NCI-H2107 (cell line): ENCODE results near the gene NLRP3.
"Not testable (repeated sequence)": the region's sequence is repeated elsewhere in the genome, so short reads cannot be mapped to it uniquely, and the experiment has no call there.

Experiments used
- DNase-seq: peaks from one replicate; lab custom pipeline; 2025; lab: John Stamatoyannopoulos, UW

The NLRP3 gene

DNA sequence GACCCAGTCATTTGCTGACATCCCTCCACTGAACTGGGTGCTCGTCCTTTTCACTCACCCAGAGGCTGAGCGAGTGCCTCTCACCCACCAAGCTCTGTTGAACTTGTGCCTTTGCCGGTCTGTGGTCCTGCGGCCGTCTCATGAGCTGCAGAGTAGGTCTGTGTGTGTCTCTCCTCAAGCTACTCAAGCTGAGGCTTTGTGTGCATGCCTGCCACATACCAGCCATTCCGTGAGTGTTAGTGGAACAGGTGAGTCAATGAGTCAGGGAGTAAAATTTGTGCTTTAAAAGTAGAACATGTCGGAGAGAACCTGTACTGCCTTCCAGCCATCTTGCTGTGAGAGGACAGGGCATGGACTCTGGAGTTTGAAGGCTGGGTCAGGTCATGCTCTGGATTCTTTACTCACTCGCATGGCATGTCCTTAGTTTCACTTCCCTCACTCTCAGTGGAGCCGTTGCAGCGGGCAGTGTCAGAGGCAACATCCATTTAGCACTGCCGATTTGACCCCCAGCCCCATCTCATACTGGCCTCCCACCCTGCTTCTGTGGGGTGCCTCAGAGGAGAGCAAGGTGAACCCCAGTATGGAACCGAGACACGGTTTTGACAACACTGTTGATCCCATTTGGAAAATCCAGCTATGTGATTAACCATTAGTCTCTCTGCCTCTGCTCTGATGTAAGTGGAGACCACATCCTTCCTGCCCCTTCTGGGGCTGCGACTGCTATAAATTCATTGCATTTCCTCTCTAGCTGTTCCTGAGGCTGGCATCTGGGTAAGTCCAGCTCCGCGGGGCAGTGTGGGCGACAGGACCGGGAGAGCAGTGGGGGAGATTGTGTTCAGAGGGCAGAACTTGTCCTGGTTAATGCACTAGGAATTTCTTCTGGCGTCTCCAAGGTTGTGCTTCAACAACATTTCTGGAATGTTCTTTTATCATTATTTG is at the start of gene NLRP3:
Gene NLRP3 (plus strand): TSS at position 751 of the 939 bp plus-strand sequence. CDS start 2,628 bp downstream, outside the sequence.
- no peak for DNase-seq

DNA sequence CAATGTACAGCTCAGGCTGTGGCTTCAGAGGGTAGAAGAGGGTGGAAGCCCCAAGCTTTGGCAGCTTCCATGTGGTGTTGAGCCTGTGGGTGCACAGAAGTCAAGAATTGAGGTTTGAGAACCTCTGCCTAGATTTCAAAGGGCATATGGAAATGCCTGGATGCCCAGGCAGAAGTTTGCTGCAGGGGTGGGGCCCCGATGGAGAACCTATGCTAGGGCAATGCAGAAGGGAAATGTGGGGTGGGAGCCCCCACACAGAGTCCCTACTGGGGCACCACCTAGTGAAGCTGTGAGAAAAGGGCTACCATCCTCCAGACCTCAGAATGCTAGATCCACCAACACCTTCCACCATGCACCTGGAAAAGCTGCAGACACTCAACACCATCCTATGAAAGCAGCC is 49.6 kb upstream of the NLRP3 start:
- not testable (repeated sequence) for DNase-seq

DNA sequence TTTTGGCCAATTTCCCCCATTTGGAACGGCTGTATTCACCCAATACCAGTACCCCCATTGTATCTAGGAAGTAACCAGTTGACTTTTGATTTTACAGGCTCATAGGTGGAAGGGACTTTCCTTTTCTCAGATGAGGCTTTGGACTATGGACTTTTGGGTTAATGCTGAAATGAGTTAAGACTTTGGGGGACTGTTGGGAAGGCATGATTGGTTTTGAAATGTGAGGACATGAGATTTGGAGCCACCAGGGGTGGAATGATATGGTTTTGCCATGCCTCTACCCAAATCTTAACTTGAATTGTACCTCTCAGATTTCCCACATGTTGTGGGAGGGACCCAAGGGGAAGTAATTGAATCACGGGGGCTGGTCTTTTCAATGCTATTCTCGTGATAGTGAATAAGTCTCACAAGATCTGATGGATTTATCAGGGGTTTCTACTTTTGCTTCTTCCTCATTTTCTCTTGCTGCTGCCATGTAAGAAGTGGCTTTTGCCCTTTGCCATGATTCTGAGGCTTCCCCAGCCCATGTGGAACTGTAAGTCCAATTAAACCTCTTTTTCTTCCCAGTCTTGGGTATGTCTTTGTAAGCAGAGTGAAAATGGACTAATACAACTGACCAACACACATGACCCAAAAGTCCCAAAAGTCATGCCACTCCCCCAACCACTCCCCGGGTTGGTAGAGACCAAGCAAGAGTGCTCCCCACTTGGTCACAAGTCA is 48.9 kb upstream of the NLRP3 start:
- no peak for DNase-seq

DNA sequence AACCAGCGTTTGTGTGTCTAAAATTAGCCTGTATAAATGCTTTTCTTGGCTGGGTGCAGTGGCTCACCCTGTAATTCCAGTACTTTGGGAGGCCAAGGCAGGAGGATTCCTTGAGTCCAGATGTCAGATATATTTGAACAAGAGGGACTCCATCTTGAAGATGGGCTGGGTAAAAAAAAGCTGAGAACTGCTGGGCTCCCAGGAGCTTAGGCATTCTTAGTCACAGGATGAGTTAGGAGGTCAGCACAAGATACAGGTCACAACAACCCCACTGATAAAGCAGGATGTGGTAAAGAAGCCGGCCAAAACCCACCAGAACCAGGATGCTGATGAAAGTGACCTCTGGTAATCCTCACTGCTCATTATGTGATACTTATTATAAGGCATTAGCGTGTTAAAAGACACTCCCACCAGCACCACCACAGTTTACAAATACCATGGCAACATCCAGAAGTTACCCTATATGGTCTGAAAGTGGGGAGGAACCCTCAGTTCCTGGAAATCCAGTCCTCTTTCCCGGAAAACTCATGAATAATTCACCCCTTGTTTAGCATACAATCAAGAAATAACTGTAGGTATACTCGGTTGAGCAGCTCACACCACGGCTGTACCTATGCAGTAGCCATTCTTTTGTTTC is 48.1 kb upstream of the NLRP3 start:
- no peak for DNase-seq

DNA sequence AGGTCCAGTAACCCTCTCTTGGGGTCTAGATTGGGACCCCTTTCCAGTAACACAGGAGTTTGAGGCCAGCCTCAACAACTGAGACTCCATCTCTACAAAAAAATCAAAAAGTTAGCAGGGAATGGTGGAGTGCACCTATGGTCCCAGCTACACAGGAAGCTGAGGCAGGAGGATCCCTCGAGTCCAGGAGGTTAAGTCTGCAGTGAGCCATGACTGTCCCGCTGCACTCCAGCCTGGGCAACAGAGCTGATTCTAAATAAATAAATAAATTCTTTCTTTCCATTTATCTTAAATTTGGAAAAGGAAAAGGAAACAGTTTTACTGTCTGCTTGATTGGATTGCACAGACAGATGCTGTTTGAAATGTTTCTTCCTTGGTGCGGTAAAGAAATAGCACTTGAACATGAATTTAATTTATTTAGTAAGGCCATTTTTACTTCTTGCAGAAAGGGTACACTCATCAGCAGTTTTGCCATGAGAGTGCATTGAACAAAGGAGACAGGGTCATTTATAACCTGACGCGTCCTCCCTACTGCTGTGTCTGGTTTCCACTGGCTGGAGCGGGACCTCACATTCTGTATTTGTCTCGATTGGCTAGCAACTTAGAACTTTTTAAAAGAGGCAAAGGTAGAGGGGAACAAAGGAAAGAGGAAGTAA is 47.4 kb upstream of the NLRP3 start:
- DNase-seq: no peak

DNA sequence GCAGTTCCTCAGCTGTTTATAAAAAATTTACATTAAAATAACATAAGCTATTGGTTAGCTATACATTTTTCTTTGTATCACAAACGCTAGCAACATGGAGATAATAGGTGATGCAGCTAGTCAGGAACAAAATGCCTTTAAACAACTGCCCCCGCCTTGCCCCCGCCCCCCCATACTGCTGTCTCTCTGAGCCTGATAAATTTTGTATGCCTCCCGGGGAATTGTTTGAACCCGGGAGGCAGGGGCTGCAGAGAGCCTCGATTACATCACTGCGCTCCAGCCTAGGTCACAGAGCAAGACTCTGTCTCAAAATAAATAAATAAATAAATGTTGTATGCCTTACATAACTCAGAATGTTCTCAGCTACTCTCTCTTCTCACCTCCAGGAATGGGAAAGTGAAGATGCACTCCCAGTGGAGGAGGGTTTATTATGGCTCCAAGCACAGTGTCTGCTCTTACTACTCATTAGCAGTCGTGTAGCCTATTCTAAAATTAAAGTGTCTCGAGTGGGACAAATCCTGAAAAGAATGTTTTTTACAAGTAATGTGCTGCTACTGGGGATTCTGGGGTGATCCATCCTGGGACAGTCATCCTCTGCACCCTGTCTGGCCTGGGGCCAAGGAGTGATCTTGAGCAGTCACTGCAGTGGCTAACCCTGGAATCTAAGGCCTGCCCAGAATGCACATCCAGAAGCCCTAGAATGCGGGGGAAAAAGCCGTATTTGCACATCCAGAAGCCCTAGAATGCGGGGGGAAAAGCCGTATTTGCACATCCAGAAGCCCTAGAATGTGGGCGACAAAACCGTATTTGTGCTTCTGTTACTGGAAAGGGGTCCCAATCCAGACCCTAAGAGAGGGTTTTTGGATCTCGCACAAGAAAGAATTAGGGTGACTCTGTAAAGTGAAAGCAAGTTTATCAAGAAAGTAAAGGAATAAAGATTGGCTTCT is 44.9 kb upstream of the NLRP3 start:
- DNase-seq: no peak

DNA sequence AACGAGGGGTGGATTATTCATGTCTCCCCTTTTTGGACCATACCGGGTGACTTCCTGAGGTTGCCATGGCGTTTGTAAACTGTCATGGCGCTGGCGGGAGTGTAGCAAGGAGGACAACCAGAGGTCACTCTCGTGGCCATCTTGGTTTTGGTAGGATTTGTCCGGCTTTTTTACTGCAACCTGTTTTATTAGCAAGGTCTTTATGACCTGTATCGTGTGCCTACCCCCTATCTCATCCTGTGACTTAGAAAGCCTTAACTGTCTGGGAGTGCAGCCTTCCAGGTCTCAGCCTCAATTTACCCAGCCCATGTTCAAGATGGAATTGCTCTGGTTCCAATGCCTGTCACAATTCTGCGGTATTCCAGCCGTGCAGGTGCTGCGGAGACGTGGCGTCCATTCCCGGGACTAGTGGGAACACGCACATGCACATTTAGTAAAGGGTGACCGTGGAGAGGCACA is 44.1 kb upstream of the NLRP3 start:
- DNase-seq: no peak

DNA sequence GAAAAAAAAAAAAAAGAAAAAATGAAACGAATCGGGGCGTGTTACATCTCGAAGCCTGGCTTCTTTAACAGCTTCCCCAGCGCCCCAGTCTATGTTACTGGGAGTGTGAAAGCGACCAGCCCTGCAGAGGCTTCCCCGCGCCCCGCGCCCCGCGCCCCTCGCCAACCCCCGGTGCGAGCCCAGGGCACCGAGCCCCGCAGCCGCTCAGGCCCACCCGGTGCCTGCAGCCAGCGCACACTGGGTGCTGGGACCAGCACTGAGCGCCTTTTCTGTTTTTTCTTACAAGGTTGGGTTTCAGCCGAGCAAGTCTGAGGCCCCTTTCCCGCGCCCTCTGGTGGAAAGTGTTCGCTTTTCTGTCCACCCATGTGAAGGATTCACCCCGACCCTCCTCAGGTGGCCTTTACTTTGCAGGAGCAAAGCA is 42.2 kb upstream of the NLRP3 start:
- DNase-seq: no peak

DNA sequence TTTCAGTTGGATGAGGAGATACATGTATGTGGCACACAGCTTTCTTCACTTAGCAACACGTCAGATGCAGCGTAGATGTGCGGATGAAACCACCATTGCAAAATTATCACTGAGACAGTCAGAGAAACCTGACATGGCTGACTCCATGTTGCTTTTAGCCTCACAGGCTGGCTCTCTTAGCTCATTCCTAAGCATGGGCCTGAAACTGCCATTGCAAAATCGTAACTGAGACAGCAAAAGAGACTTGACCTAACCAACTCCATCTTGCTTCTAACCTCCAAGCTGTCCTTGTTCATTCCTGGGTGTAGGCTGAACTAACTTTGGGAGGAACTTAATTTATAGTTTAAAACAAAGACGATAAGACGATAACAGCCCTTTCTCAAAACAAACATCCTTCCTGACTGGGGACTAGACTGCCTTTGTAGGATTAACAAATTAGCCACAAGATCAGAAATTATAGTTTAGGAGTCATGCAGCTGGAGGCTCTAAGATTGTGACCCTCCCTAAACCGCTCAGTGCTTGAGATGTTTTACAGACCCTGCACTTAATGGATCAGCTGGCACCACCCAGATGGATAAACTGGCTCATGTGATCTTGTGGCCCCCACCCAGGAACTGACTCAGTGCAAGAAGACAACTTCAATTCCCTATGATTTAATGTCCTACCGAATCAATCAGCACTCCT is 41.2 kb upstream of the NLRP3 start:
- DNase-seq: not testable (repeated sequence)

DNA sequence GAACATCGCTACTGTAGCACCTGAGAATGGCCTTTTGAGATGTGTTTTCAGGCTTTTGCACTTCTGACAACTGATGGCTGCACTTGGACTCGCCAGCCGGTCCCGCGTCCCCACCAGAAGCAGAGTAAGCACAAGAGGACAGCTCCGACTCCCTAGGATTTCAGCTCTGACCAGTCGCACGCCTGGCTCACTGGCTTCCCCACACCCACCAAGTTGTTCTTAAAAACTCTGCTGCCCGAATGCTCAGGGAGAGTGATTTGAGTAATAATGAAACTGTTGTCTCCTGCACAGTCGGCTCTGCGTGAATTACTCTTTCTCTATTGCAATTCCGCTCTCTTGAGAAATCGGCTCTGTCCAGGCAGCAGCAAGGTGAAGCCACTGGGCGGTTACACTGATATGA is 40.2 kb upstream of the NLRP3 start:
- DNase-seq: no peak

DNA sequence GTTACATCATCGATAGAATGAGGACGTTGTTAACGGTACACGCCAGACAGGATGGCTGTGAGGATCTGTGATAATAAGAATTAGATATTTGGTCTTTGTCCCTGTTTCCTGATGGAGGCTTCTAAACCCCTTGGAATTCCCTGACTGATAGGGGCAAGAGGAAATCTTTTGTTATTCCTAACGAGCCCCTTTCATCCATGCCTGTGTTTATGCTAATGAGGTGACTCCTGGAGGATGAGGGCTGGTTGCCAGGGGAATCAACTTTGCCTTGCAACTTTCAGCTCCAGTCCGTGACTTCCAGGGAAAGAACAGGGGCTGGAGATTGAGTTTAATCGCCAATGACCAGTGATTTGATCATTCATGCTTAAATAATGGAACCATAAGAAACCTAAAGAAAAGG is 39.3 kb upstream of the NLRP3 start:
- DNase-seq: no peak

DNA sequence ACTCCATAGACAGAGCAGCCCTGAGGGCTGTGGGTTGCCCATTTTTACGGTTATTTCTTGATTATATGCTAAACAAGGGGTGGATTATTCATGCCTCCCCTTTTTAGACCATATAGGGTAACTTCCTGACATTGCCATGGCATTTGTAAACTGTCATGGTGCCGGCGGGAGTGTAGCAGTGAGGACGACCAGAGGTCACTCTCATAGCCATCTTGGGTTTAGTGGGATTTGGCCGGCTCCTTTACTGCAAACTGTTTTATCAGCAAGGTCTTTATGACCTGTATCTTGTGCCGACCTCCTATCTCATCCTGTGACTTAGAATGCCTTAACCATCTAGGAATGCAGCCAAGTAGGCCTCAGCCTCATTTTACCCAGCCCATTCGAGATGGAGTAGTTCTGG is 38.3 kb upstream of the NLRP3 start:
- DNase-seq: not testable (repeated sequence)

DNA sequence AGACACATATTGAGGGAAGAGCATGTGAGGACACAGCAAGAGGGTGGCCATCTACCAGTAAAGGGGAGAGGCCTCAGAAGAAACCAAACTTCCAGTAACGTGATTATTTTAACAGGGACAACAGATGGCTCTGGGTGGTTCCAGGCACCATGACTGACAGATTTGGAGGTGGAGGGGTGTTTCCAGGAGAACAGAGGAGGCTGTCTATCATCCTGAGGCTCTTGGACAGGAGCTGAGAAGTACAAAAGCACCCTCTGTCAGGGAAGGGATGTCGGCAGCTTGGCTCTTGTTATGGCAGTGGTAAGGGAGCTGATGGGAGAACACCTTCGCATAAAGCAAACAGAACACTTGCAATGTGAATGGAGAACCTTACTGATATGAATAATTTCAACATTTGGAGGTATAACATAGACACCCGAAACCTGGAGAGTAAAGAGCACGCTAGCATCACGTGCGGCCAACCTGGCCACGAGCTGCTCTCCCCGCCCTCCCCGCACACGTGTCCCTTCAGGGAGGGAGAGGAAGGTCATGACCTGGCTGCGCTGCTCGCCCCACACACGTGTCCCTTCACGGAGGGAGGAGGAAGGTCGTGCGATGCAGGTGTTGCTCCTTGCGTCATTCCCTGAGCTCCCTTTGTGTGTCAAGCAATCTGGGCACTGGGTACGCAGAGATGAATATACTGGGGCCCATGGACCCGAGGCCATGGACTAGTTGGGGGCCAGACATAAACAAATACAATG is 37.5 kb upstream of the NLRP3 start:
- no peak for DNase-seq

DNA sequence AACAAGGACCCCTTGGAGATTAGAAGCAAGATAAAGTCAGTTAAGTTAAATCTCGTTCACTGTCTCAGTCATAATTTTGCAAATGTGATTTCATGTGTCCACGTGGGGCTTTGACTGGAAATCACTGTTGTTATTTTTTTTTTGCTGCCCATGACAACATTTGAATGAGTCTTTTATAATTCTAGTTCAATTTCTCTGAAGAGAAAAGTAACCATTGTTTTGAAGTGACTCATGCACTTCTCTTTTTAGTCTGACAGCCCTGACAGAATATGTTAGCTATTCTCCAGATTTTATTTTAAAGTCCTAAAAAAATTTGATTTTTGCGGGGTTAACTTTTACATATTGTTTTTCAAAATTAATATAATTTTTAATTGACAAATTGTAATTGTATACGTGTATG is 30.7 kb upstream of the NLRP3 start:
- DNase-seq: no peak

DNA sequence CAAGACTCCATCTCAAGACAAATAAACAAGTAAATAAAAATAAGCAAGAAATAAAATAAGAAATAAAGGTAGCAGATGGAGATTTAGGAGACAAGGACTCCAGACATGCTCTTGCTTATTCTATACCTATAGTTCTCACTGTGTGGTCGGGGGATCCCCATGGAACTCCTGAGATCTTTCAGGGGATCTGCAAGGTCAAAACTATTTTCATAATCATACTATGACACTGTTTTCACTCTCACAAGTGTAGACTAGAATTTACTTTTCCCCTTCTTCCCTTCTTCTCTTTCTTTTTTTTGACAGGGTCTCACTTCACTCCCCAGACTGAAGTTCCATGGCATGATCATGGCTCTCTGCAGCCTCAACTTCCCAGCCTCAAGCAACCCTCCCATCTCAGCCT is 29.8 kb upstream of the NLRP3 start:
- DNase-seq: no peak

DNA sequence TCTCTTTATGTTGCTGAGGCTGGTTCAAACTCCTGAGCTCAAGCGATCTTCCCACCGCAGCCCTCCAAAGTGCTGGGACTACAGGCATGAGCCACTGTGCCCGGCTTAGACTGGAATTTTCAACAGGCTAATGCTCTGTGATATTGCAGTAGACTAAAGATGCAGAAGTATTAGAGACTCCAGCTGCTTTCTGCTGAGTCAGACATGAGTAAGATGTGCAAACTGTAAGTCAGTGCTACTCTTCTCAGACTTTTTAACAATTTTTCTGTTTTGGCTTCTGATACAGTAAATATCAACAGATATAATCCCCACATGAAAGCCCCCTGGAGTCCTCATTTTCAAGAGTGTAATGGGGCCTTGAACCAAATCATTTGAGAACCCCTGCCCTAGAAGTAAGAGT is 29.3 kb upstream of the NLRP3 start:
- no peak for DNase-seq

DNA sequence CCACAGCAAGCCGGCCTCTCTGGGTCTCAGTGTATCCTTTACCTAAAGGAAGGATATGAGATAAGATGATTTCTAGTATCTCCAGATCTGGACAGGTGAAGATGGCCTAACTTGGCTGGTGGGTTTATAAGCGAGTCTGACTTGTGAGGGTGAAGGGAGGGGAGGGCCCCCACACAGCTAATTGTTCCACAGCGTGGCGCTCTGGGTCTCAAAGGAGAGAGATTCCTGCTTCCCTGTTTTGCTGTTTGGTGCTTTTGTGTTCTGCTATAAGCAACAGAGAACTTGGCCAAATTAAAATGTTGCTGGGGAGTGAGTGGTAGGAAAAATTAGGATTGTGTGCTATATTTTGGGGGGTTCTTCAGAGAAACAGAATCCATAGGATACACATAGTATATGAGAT is 28.9 kb upstream of the NLRP3 start:
- no peak for DNase-seq

DNA sequence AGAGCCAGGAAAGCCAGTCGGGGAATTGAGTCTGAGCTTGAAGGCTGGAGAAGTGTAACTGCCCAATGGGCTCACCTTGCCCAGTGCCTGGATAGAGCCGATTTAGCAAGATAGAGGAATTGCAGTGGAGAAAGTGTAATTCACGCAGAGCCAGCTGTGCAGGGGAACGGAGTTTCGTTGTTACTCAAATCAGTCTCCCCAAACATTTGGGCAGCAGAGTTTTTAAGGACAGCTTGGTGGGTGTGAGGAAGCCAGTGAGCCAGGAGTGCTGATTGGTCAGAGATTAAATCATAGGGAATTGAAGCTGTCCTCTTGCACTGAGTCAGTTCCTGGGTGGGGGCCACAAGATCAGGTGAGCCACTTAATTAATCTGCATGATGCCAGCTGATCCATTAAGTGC is 28.4 kb upstream of the NLRP3 start:
- no peak for DNase-seq

DNA sequence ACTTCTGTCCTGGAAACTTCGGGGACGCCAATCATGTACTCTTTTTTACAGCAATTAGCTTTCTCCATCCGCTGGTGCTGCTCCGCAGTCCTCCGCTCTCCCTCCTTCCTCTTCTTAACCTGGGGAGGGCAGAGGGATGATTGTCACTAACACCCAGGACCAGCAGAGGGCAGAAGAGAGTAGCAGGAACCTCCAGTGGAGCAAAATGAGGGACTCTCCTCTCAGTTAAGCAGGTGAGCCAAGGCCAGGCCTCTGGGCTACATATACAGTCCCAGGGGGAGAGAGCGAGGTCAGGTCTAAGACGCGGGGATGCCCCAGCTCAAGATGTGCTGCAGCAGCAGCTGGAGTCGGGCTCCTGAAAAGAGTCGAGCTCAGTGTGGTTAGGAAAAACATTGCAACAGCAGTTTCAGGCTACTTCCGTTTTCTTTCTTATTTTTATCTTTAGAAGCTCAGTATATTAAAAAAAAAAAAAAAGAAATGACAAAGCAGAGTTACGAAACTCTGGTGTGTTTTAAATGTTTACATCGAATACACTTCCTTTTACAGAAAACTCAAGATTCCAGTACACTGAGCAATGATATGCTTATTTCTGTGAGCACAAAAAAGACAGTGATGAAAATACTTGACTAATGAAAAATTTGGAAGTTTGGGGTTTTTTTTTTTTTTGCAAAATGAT is 25.7 kb upstream of the NLRP3 start:
- peak; percentile 59 for DNase-seq
